GM12872 (cell line): ENCODE results near the gene C20orf141.

ENCODE experiments used
- CTCF ChIP-seq: IDR thresholded peaks from 3 replicates; pipeline ENCODE4 v1.5.1; 2011; ENCODE audit warnings: low read depth, mild to moderate bottlenecking, low read length, moderate library complexity; ENCODE audit not compliant: insufficient read depth

The C20orf141 gene

GRCh38 chr20:2820084-2820895 lies 5.5 kb downstream of the C20orf141 start:
- no peak for TF ChIP-seq CTCF

GRCh38 chr20:2820896-2821869 lies 6.4 kb downstream of the C20orf141 start:
- no peak for TF ChIP-seq CTCF

GRCh38 chr20:2822073-2822472 lies 7.3 kb downstream of the C20orf141 start:
- TF ChIP-seq CTCF, result no peak

- TF ChIP-seq CTCF, result no peak
These were observed 11.0 kb downstream of the C20orf141 start for GRCh38 chr20:2825761-2826160.

GRCh38 chr20:2826655-2827054 lies 11.9 kb downstream of the C20orf141 start:
- no peak for TF ChIP-seq CTCF

GRCh38 chr20:2829376-2829775 lies 14.6 kb downstream of the C20orf141 start:
- no peak for TF ChIP-seq CTCF

- no peak for TF ChIP-seq CTCF
These were observed 19.0 kb downstream of the C20orf141 start for GRCh38 chr20:2833761-2834160.
